NCI-H526 (cell line): Measurements from ENCODE around the gene PLEKHJ1.

Experiments
- DNase-seq, 2 experiments: peaks; one replicate each; lab custom pipeline; 2025; lab: John Stamatoyannopoulos, UW

PLEKHJ1 gene

GRCh38 chr19:2269244-2270156 lies 33.4 kb upstream of the PLEKHJ1 start:
- DNase-seq = peak; percentile 75 to 93

- DNase-seq = no peak
Measured at GRCh38 chr19:2268861-2269243, 32.7 kb upstream of the PLEKHJ1 start.

GRCh38 chr19:2268480-2268830 lies 32.3 kb upstream of the PLEKHJ1 start:
- no peak for DNase-seq

GRCh38 chr19:2266183-2266993 lies 30.3 kb upstream of the PLEKHJ1 start:
- DNase-seq = no peak

GRCh38 chr19:2261438-2262172 lies 25.5 kb upstream of the PLEKHJ1 start:
- DNase-seq = no peak

GRCh38 chr19:2260341-2260805 lies 24.2 kb upstream of the PLEKHJ1 start:
- peak; percentile 48 to 56 for DNase-seq

GRCh38 chr19:2259336-2259735 lies 23.2 kb upstream of the PLEKHJ1 start:
- DNase-seq = no peak

GRCh38 chr19:2255982-2256685 lies 20.0 kb upstream of the PLEKHJ1 start, which contains the start of gene JSRP1:
Gene JSRP1 (minus strand): TSS chr19:2256417. CDS start chr19:2255314, 1,103 bp downstream.
- no peak for DNase-seq

GRCh38 chr19:2255112-2255845 lies 19.1 kb upstream of the PLEKHJ1 start:
- no peak for DNase-seq

- no peak for DNase-seq
Measured at GRCh38 chr19:2254064-2254872, 18.1 kb upstream of the PLEKHJ1 start.

GRCh38 chr19:2253106-2254063 lies 17.3 kb upstream of the PLEKHJ1 start:
- peak in 1 of 2 experiments; percentile 35 for DNase-seq

GRCh38 chr19:2252797-2253105 lies 16.6 kb upstream of the PLEKHJ1 start:
- no peak for DNase-seq

GRCh38 chr19:2252055-2252796 lies 16.1 kb upstream of the PLEKHJ1 start:
- no peak for DNase-seq

GRCh38 chr19:2251106-2252054 lies 15.3 kb upstream of the PLEKHJ1 start:
- DNase-seq = peak in 1 of 2 experiments; percentile 49

GRCh38 chr19:2250766-2251105 lies 14.6 kb upstream of the PLEKHJ1 start:
- no peak for DNase-seq

- peak; percentile 31 to 55 for DNase-seq
Measured at GRCh38 chr19:2249880-2250765, 14.0 kb upstream of the PLEKHJ1 start.
